GM21717 (cell line): ENCODE measurements around the gene DMRT2.

ENCODE experiments used
- ATAC-seq: cut with Tn5 transposase; IDR thresholded peaks from one replicate; pipeline ENCODE4 v1.9.1; 2021; ENCODE audit warnings: mild to moderate bottlenecking, moderate library complexity; ENCODE audit not compliant: unreplicated experiment

DMRT2 gene

DNA sequence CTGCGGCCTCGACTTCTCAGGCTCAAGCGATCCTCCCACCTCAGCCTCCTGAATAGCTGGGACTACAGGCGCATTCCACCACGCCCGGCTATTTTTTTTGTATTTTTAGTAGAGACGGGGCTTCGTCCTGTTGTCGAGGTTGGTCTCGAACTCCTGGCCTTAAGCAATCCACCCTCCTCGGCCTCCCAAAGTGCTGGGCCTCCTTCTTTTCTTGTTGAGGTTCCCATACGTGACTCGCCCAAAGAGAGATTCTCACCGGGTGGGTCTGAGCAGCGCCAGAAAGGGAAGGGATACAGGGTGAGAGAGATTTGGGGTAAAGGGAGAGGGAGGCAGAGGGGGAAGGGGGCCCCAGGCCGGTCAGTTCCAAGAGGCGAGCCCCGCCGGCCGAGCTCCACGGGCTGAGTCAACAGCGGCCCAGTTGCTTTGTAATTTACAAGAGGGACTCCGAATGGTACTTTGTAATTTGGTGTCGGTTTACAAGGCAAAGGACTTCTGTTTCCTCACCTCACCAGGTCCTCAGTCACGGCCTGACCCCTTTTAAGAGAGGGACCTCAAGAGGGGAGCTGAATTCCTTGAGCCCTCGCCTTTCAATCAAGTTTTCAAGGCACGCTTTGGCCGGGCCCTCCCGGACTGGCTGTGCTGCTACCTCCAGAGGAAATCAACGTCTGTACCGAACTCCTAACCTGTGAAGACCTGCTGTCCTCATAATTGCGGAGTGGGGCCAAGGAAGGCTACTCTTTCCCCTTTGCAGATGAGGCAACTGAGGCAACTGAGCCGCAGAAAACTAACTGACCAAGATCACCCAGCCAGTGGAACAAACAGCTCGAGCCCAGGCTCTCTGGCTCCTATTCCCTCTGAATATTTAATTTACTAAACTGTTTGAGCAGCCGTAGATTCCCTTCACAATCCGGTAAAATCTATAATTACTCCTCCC, 3.3 kb upstream of the DMRT2 start:
- no peak for ATAC-seq

DNA sequence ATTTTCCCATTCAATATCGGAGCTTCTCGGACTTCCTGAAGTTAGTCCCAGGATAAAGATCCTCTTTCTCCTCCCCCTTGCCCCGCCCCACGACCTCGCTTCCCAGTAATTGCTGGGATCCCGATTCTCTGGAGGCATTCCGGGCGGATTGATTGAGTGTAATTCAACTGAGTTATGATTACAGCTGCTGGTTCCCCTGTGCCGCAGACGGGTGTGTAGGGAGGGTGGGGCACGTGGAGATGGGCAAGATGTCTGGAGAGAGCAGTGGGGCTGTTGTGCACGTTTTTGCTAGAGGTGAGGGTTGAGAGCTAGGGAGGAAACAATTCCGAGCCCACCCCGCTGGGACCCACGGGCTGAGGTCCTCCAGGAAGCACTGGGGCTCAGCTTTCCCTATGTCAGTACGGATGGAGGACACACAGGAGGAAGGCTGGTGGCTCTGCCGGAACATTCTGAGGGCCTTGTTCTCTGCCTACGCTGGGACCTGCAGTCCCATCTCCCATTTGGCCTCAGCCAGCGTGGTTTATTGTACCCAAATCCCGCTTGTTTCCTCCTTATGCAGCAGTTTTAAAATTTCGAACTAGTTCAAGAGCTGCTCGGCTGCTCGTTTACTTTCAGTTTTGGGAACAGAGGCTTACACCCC, 2.4 kb upstream of the DMRT2 start:
- no peak for ATAC-seq

DNA sequence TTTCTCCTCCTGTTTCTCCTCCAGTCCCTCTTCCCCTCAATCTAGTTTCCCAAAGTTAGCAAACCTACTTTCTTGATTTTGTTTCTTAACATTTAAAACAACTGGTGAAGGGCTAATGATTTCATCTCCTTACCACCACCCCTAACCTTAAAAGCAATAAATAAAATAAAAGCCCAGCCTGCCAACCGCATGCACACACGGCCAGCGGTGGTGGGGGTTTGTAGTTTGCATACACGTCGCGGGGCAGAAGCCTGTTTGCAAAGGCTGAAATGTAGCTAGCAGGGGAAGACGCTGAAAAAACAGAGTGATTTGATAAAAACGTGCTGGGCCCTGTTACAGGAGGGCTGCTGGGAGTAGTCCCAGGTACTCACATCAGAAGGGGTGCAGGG, 1.9 kb upstream of the DMRT2 start:
- no peak for ATAC-seq

DNA sequence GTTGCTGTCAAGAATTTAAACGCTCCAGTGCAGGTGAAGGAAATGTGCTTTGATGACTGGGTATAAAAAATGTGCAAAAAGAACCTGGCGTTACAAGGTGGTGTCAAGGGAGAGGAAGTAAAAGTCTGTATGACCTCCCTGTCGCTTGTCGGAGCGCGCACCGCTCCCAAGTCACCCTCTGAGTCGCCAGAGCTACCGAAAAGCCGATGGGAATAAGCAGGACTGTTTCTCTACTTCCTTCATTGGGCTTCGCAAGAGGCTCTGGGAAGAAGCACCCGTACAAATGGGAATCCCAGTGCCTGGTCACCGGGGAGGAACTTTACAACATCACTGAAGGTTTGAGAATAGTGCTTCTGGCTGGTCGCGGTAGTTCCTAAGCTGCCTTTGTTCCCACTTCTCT, 1.3 kb upstream of the DMRT2 start:
- ATAC-seq, result no peak

DNA sequence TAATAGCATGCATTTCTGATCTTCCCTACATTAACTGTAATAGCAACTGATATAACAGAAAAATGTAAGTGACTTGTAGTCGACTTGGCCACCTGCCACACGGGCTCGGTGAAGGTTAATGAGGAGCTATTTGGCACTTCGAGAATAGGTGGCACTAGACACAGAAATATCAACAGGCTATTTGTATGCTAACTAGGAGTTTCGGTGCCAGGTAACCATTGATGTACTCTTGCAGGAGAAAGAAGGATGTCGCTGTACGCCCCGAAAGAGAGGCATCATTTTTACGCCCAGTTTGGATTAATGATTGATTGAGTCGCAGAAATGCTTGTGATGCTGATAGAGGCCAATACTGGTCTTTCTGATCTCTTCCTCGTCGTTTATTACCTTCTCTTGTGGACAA, 516 bp upstream of the DMRT2 start:
- ATAC-seq, result no peak

DNA sequence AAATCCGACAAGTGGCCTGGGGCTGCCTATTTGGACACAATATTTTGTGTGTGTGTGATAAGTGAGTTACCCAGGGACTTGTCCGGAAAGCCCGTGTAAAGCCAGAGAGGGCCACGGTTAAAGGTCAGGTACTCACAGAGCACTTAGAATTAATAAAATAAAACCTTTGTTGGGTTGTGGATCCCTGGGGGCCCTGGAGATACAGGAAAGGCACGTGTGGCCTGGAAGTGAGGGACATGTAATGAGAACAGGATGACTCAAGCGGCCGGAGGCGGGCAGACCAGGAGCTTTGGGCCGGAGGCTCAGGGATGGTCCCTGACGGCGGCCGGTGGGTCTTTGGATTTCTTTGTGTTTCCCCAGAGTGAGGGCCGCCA, 1.0 kb downstream of the DMRT2 start:
- no peak for ATAC-seq

DNA sequence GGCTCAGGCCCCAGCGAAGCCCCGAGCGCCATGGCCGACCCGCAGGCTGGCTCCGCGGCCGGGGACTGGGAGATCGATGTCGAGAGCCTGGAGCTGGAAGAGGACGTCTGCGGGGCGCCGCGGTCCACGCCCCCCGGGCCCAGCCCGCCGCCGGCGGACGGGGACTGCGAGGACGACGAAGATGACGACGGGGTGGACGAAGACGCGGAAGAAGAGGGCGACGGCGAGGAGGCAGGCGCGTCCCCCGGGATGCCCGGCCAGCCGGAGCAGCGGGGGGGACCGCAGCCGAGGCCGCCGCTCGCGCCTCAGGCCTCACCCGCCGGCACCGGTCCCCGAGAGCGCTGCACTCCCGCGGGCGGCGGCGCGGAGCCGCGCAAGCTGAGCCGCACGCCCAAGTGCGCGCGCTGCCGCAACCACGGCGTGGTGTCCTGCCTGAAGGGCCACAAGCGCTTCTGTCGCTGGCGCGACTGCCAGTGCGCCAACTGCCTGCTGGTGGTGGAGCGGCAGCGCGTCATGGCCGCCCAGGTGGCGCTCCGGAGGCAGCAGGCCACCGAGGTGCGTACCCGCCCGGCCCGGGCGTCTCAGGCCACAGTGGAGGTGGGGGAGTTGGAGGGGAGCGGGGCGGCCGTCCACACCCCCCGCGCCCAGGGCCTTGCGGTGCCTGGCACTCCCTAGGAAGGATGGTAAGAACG, 1.6 kb downstream of the DMRT2 start:
- no peak for ATAC-seq

DNA sequence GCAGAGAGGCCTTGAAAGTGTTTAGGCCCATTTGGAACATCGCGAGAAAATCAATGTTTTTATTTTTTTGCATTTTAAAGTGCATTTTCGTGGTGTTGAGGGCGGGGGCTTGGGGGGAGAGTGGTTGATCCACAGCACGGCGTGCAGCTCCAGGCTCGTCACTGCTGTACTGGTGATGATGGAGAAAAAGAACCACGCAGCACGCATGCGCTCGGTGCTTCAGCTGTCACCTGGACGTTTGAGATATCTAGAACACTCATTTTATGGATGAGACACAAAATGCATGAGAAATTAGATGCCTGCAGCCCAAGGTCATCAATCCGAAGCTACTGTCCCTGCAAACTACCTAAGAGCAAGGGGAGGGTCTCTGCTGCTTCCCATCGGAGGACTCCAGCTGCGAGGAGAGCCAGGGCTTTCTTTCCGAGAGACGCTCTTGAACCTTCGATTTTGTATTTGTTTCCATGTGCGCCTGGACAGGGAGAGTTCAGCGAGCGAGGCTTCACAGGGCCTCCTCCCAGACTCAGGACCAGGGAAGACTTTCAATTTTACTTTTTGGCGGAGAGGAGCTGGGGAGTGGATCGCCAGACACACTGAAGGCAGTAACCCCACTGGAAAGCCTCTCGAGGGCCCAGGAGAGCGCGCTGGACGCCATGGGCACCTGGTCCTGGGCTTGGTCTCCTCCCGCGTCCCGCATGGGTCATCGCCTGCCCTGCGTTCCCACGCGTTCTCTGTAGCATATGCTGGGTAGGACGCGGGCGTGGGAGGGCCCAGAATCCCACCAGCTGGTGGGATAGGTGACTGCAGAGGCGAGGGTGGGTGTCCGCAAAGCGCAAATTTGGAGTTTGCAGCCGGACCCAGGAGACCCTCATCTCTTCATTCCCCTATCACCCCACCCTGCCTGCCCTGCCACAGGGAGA, 2.5 kb downstream of the DMRT2 start:
- no peak for ATAC-seq

DNA sequence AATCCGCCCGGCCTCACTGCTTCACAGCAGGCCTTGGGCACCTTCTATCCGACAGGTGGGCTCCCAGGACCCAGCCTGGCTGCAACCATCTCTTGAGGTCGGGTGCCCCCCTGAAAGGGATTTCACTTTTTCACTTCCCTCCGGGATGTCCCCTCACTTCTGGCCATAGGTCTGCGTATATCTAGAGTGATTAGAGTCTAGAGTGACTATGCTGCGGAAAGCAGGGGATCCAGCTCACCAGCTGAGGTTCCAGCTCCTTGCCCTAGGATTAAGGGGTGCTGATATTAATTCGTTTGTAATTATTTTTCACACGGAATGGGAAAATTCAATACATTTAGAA, 3.1 kb downstream of the DMRT2 start:
- ATAC-seq, result no peak

DNA sequence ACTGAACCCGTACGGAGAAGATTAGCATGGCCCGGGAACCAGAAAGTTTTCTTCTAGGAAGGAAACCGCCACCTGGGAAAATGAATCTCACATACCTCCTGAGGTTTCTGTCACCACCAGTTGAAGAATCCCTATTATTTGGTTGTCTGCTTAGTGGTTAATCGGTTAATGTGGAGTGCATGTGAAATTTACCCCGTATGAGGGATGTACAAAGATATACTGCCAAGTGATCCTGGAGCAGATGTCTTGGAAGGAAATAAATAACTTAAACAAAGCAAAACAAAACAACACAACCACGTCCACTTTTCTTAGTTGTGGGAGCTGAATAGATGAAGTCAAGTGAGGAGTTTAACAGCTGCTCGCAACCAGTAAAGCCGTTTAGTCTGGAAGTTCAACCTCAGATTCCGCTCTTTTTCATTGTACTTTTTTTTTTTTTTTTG, 3.8 kb downstream of the DMRT2 start:
- no peak for ATAC-seq

DNA sequence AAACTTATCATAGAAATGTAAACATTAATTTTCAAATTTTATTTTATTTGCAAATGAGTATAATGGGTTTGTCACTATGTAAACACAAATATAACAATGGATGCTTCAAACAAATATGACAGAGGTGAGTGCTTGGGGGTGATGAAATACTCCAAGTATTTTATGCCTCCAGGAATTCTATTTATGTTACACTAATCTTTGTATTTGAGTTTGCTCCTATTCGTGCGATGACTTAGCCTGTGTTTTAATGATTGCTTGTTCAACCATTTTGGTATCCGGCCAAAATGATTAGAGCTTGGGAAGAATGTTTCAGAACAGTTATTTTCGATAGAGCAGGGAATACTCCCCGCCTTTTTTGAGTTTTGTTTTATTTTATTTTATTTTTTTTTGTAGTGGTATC, 5.0 kb downstream of the DMRT2 start:
- ATAC-seq, result no peak

DNA sequence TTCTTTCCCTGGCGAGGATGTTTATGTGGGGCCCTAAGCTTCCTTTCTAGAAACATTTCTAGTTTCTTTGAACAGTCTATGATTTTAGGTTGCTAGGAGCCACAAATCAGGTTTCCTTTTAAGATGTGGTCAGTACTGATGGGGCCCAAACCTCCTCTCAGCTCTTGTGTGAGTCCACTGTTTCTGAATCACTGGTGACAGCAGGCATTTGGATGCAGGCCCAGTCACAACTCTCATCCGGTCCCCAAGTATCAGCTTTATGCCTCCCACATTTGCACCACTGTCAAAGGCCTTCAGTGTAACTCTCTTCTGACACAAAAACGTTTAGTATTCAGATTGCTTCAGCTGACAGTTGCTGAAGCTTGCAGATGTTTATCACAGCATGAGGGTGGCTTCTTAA, 7.8 kb downstream of the DMRT2 start:
- ATAC-seq, result no peak

DNA sequence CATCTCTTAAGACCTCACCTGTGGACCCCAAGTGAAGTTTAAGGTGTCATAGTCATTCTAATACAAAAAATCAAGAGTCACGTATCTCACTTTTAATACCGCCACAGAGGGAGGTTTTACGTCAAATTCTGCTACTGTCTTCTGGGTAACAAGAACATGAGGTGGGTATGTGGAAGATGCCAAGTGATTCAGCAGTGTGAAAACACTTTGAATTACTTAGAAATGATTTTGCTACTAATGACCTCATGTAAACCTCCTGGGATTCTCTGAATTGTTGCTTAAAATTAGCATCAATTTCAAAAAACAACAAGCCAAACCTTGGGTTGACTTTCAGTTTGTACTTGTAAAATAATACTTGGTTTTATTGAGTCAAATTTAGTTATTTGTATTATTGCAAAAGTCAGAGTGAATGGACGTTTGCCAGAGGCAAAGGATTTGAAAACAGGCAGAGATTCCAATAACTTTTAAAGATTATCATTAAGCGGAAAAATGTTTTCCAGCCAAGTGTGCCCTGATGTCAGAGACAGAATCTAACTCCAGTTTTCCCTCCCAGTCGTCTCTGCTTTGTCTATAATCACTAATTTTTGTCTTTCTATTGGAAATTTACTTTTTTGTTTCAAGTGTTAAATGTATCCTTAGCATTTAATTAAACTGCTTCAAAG, 8.8 kb downstream of the DMRT2 start:
- no peak for ATAC-seq

DNA sequence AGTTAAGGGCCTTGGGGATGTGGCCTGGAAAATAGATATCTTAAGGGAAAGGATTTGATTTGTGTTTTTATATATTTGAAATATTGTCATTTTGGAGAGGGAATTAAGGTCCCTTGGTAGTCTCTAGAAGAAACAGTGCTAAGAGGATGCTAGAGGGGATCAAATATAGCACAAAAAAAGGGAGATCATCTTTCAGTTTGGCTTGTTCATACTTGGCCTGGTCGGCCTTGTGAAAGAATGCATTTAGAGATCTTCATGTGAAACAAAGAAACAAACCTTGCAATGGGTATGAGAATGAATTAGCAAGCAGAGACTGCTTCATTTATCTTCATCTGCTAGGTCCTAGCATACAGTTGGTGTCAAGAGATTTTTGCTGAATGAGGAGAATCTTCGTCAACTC, 15.0 kb downstream of the DMRT2 start:
- ATAC-seq, result no peak

DNA sequence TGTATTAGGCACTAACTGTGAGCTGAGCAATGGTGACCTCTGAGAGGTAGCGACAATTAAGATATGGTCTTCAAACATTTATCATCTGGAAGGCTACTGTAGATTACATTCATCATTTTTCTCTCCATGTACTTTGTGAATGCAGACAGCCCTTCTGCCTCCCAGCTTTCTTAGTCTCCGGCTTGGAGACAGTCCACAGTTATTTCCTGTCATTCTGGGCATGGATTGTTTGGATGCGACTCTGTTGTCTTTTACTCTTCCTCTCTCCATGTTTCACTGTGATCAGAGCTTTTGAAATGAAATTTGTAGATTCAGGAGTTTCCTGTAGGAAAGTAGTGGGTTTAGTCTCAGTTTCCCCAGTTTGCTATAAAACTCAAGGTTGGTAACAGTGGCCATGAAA, 20.5 kb downstream of the DMRT2 start:
- no peak for ATAC-seq

DNA sequence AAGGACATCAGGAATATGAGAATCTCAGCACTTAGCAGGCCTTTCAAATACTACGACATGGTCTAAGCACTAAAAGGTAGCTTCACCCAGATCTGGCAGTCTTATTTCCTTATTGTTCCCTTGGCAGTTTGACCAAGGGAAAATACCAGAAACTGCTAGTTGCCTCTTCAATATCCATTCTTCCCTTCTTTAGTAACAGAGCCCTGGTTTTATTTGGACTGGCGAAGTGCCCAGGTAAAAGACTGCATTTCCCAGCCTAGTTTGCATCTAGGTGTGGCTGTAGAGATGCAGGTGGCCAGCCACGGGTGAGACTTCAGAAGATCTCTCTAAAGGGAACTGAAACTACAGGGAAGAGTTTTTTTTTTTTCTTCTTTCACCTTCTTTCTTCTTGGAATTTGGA, 21.6 kb downstream of the DMRT2 start:
- ATAC-seq, result no peak

DNA sequence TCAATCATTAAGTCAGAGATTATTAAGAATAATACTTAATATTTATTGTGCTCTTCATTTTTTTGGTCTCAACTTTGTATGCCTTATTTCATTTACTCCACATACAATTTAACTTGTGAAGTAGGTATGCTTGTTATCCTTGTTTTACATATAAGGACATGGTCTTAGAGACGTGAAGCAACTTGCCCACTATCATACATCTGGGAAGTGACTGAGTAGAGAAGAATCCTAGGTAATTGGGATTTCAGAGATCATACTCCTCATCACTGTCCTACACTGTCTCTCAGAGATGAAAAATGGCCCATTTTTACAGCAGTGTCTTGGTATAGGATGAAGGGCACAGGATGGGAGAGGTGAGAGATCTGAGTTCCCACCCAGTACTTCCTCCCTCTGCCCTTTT, 23.3 kb downstream of the DMRT2 start:
- ATAC-seq, result no peak

DNA sequence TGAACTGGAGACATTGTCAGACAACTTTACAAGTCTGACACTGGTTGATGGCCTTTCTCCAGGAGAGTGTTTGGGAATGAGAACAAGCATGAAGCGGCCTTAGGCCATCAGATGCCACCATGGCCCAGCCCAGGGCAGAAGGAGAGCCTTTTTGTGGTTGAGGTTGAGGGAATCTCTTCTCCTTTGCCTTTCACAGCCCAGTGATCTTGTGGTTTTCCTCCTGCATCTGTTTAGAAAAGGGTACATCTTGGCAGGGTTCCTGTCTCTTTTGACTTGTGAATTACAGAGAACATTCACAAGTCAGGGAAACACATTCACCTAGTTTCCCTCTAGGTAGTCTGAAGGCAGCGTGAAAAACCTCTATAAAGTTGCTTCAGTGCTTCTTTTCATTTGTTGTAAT, 27.5 kb downstream of the DMRT2 start:
- no peak for ATAC-seq

DNA sequence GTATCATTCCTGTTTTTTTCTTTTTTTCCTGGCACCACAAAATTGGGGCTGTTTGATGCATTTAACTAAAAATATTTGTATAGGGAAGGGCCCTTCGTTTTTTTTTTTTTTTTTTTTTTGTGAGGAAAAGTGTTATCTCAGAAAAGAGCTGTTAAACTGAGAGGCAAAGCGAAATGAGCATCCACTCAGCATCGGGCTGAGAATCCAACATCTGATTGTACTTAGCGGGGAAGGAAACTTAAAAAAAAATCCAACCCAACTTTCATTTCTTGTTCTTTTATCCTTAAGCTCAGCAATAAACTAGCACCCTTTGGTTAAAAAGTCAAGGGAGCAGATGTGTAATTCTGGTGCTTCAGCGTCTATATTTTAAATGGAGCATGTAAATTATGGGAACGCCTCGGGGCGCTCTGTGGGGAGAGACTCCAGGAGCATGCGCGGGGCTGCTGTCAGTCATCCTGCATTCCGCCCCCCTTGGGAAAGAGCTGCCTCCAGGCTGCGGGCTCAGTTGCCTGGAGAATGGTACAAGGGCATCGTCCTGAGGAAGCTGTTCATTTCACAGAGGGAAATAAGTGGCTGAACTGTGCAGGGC, 33.3 kb downstream of the DMRT2 start:
- ATAC-seq, result no peak

DNA sequence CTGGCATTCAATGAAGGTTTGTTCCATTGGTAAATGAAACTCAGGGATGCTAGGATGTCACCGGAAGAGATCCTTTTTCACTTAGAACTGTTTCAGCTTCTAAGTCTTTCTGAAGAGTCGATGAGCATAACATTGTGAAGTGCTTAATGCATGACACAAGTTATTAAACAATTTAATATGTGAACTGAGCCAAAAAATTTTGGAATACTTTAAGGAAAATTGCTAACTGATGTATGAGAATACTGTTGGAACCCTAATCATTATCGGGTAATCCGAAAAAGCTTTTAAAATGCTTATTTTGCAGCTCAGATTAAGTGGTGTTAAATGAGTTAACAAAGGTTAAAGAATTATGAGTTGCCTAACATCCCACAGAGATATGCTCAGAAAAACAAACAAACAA, 34.9 kb downstream of the DMRT2 start:
- no peak for ATAC-seq
